Left forelimb (tissue), 1 donor: Measurements from ENCODE around the gene PPP1R7.

Experiments
- DNase-seq: peaks from one replicate; pipeline ENCODE4 v3.0.0-alpha.2; 2018; ENCODE audit warnings: low spot score

Gene PPP1R7

GRCh38 chr2:241229563-241230401 lies 79.5 kb downstream of the PPP1R7 start:
- no peak for DNase-seq

- DNase-seq = no peak
These were observed 80.2 kb downstream of the PPP1R7 start for GRCh38 chr2:241230435-241230834.

GRCh38 chr2:241232736-241233575 lies 82.7 kb downstream of the PPP1R7 start:
- no peak for DNase-seq
